HepG2 (cell line): Measurements from ENCODE around the gene RNF113A. TPM values are rescaled to one million over a fixed set of nuclear protein-coding genes. Genes with fewer than 3 reads are reported as not detected.

Experiments used
- ATAC-seq: fragments of 200-7000 bp; cut with Tn5 transposase; 3 replicates; pipeline ENCODE4 v1.9.1; 2020; ENCODE audit warnings: mild to moderate bottlenecking, moderate library complexity
- BruUV-seq: library from RNA; stranded (reverse); fragments of 400-500 nt; replicated peaks from 2 replicates; lab custom pipeline; 2021; lab: Mats Ljungman, UMichigan
- CTCF ChIA-PET: fragments of 300-600 bp; formaldehyde crosslinking; extraction: SDS; loops from one replicate; lab custom pipeline; 2021; ENCODE audit warnings: low total read pairs, inconsistent platforms, low intra/inter-chr PET ratio; lab: Yijun Ruan, JAX
- POLR2A ChIA-PET: fragments of 350-600 bp; sonication (Branson Sonifier 250); formaldehyde crosslinking; loops from one replicate; lab custom pipeline; 2020; ENCODE audit warnings: antibody characterized with exemption, inconsistent platforms; lab: Yijun Ruan, JAX
- DNase-seq: peaks from one replicate; pipeline ENCODE4 v3.0.0-alpha.2; 2015; ENCODE audit warnings: low spot score
- FAIRE-seq: peaks from 3 replicates; lab custom pipeline; 2011; peaks lifted over from hg19 to GRCh38; lab: Jason Lieb, UNC
- H2AFZ ChIP-seq: one replicate; pipeline ENCODE4 v1.6.1; 2011; ENCODE audit warnings: low read length, inconsistent platforms
- H3K27ac ChIP-seq: fragments of 300-600 bp; 3 replicates; pipeline ENCODE4 v1.8.0; 2011; ENCODE audit warnings: mixed run types, mild to moderate bottlenecking, mixed read lengths, low read length, inconsistent platforms; ENCODE audit not compliant: insufficient read depth; ENCODE audit errors: extremely low read length
- H3K27me3 ChIP-seq, 2 experiments: fragments of 200-600 bp in 1 of 2; 2 replicates in 1 of 2; 3 replicates in 1 of 2; pipeline versions ENCODE4 v1.6.0 to v1.8.0; 2011; ENCODE audit warnings: low read length in 2 of 2, mild to moderate bottlenecking in 2 of 2, moderate library complexity in 2 of 2, inconsistent platforms in 1 of 2; ENCODE audit not compliant: insufficient read depth in 2 of 2, control insufficient read depth in 1 of 2
- H3K36me3 ChIP-seq, 2 experiments: fragments of 200-600 bp in 1 of 2; replicated peaks in 1 of 2; 2 replicates in 1 of 2; 3 replicates in 1 of 2; pipeline versions ENCODE4 v1.5.1 to v1.8.0; 2011; ENCODE audit warnings: low read length in 2 of 2, inconsistent platforms in 1 of 2; ENCODE audit not compliant: insufficient read depth in 2 of 2, control insufficient read depth in 1 of 2
- H3K4me1 ChIP-seq: 2 replicates; pipeline ENCODE4 v1.5.1; 2012; ENCODE audit warnings: low read length, inconsistent platforms; ENCODE audit not compliant: insufficient read depth
- H3K4me2 ChIP-seq: 2 replicates; pipeline ENCODE4 v1.6.0; 2011; ENCODE audit warnings: low read depth, low read length, inconsistent platforms
- H3K4me3 ChIP-seq, 3 experiments: fragments of 200-600 bp in 1 of 3; sonication (generic), shearing (Covaris generic) in 1 of 3; replicated peaks in 1 of 3; 2 replicates each; pipeline ENCODE4 v1.5.1; 2011 to 2016; ENCODE audit warnings: low read length in 3 of 3, inconsistent platforms in 2 of 3, low read depth in 2 of 3, mild to moderate bottlenecking in 2 of 3, control low read depth in 1 of 3, mixed read lengths in 1 of 3; ENCODE audit not compliant: insufficient read depth in 1 of 3
- H3K79me2 ChIP-seq: one replicate; pipeline ENCODE4 v1.6.1; 2011; ENCODE audit warnings: low read length, inconsistent platforms; ENCODE audit not compliant: insufficient read depth
- H3K9ac ChIP-seq: 2 replicates; pipeline ENCODE4 v1.6.0; 2011; ENCODE audit warnings: mild to moderate bottlenecking, low read depth, low read length, inconsistent platforms; ENCODE audit not compliant: insufficient read depth
- H3K9me3 ChIP-seq: 2 replicates; pipeline ENCODE4 v1.5.1; 2012; ENCODE audit warnings: mild to moderate bottlenecking, low read length
- H4K20me1 ChIP-seq: 2 replicates; pipeline ENCODE4 v1.6.0; 2011; ENCODE audit warnings: inconsistent platforms, mild to moderate bottlenecking, low read length, moderate library complexity; ENCODE audit not compliant: insufficient read depth
- ATF1 ChIP-seq: IDR thresholded peaks from 2 replicates; pipeline ENCODE4 v1.6.1; 2016; ENCODE audit warnings: mild to moderate bottlenecking, control low read depth
- CENPT ChIP-seq: sonication (generic); formaldehyde crosslinking; IDR thresholded peaks from 2 replicates; pipeline ENCODE4 v1.8.0; 2022; ENCODE audit warnings: low read depth, mild to moderate bottlenecking, moderate library complexity, missing genetic modification reagents
- FOSL2 ChIP-seq: sonication (generic); formaldehyde crosslinking; IDR thresholded peaks from 2 replicates; pipeline ENCODE4 v1.4.0; 2020; ENCODE audit warnings: missing genetic modification reagents
- GABPA ChIP-seq, 2 experiments: IDR thresholded peaks; 2 replicates each; pipeline ENCODE4 v1.6.1; 2011 to 2016; ENCODE audit warnings: low read depth in 2 of 2, low read length in 1 of 2, missing biosample characterization in 1 of 2, missing genetic modification characterization in 1 of 2
- HDAC2 ChIP-seq: sonication (generic); formaldehyde crosslinking; IDR thresholded peaks from 2 replicates; pipeline ENCODE4 v1.4.0; 2020; ENCODE audit warnings: missing genetic modification reagents
- SRY ChIP-seq: sonication (generic); formaldehyde crosslinking; IDR thresholded peaks from 2 replicates; pipeline ENCODE4 v1.8.0; 2022; ENCODE audit warnings: mild to moderate bottlenecking, missing genetic modification reagents
- SUZ12 ChIP-seq: fragments of 150-350 bp; IDR thresholded peaks from 2 replicates; pipeline ENCODE4 v1.6.1; 2014; ENCODE audit warnings: low read depth, low read length
- ZNF101 ChIP-seq: sonication (generic); formaldehyde crosslinking; IDR thresholded peaks from 2 replicates; pipeline ENCODE4 v1.4.0; 2020; ENCODE audit warnings: mild to moderate bottlenecking, low read depth, missing genetic modification reagents, borderline replicate concordance
- ZNF296 ChIP-seq: sonication (generic); formaldehyde crosslinking; conservative IDR thresholded peaks from 2 replicates; pipeline ENCODE4 v1.5.0; 2020; ENCODE audit warnings: mild to moderate bottlenecking, missing genetic modification reagents
- ZNF788 ChIP-seq: sonication (generic); formaldehyde crosslinking; IDR thresholded peaks from 2 replicates; pipeline ENCODE4 v1.5.0; 2020; ENCODE audit warnings: mild to moderate bottlenecking, missing genetic modification reagents, borderline replicate concordance
- WGBS: methylation state at CpG from one replicate; pipeline ENCODE4 v1.1.6; 2017; ENCODE audit warnings: low lambda C conversion rate; 5-methylcytosine and 5-hydroxymethylcytosine counted together
- in situ Hi-C: cut with HindIII; loops from 2 replicates; pipeline ENCODE4 v1.10.0; 2017; ENCODE audit warnings: low pct_unique_long_range_greater_than_20kb; ENCODE audit not compliant: extremely low pct_ligation_motif_present
- intact Hi-C: fragments of 100-400 bp; cut with micrococcal nuclease; formaldehyde crosslinking; loops from one replicate; pipeline ENCODE4 v1.10.0; 2022; ENCODE audit not compliant: unreplicated experiment
- polyA plus RNA-seq, 8 experiments: library from polyadenylated mRNA; depleted of rRNA in 3 of 8; stranded (reverse) in 7 of 8; unstranded in 1 of 8; fragments of >200 nt; fragmentation: Illumina TruSeq in 4 of 8; extraction: Trizol in 4 of 8; gene quantifications; 2 replicates each; pipeline versions ENCODE4 v1.2.1 to v1.2.3, GENCODE V29; 2011 to 2016; ENCODE audit warnings: low read depth in 4 of 8, missing spikeins in 1 of 8, mixed read lengths in 1 of 8; ENCODE audit not compliant: insufficient read depth in 1 of 8
- total RNA-seq, 5 experiments: library from RNA; depleted of rRNA; stranded (reverse); fragments of >200 nt; fragmentation: Illumina TruSeq; extraction: Trizol; gene quantifications; 2 replicates each; pipeline ENCODE4 v1.2.3, GENCODE V29; 2016; ENCODE audit warnings: low read depth in 1 of 5
- TF ChIP-seq, protein P1 (sequence below): sonication (generic); formaldehyde crosslinking; IDR thresholded peaks from 2 replicates; pipeline ENCODE4 v1.4.0; 2020; ENCODE audit warnings: mild to moderate bottlenecking, missing genetic modification reagents
- TF ChIP-seq, protein P2 (sequence below): sonication (generic); formaldehyde crosslinking; IDR thresholded peaks from 2 replicates; pipeline ENCODE4 v1.8.0; 2022; ENCODE audit warnings: mild to moderate bottlenecking, missing genetic modification reagents

The RNF113A gene
- total and polyA plus RNA-seq, 2 of the 13 experiments (the other 11 are each of a cell fraction or from before 2014, with no cell fraction given) = 14.0 to 15.4 TPM

DNA sequence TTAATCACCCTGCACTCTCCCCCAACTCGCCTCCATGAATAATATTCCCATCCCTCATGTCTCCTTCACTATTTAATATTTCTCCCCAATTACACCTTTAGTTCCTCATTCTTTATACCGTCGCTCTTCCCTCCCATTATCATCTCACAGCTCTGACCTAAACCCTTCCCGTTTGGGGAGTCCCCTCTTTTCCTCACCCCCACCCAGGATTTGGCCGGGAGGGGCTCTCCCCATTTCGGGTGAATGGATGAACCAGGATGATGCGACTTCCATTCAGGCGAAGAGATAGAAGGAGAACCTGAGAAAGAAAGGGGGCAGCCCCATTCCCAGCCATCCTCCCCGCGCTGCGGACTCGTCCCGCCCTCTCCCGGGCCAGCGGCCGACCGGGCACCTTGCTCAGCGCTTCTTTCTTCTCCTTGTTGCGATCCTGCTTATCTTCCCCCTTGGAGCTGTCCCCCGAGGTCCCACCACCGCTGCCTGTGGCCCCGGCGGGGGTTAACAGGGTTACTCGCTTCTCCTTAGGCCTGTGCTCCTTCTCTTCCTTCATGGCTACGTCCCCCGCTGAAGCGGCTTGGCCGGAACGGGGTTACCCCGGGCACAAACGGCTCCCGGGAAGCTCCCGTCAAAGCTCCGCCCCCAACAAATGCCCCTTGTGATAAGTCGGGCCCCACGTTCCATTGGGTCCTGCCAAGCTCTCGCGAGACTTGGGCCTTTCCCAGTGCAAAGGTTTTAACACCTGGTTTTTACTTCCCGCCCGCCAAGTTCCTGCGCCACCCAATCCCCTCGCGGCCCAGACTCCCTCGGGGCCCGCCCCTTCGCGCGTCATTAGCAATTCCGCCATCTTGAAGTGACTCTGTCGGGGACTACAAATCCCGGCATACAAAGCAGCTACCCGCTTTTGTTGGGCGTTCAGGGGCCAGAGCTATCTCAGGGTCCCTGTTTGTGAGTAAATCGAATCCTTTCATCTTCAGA is 18.9 kb downstream of the RNF113A start, which contains the start of gene UPF3B:
TSS of gene UPF3B (minus strand) at position 582 of the 972 bp plus-strand sequence. CDS start at position 547, 35 bp downstream.
- BruUV-seq = no TSS peak
- peaks cover 14% of the 10 kb centered on the region for H3K79me2 ChIP-seq
- 1% methylated on average over 16 of the region's 54 CpGs for WGBS
- H2AFZ ChIP-seq = peak within 1 kb of the TSS; percentile 42
- no peaks in the 10 kb centered on the region for H3K27me3 ChIP-seq
- no peaks in the 10 kb centered on the region for H3K9me3 ChIP-seq
- H3K4me3 ChIP-seq = peak within 1 kb of the TSS; percentile 63 to 83 (median 80)
- intact Hi-C loops (loop anchor here (1.0 to 2.0 kb wide), 2 partner anchors 18 to 91 kb away; partner anchors contain the start of genes NDUFA1, NKAP and RNF113A), in situ Hi-C loops (no loop called here)
- H4K20me1 ChIP-seq = no peaks in the 10 kb centered on the region
- FAIRE-seq (peak; percentile 74), DNase-seq (peak; percentile 97), ATAC-seq (peak; percentile 96)
- H3K27ac ChIP-seq = peak within 1 kb of the TSS; percentile 89
- peak within 1 kb of the TSS; percentile 69 for H3K4me2 ChIP-seq
- ChIA-PET CTCF (no interaction called here), POLR2A (interaction anchor here (0.6 to 3.2 kb wide), 15 partner anchors 9 to 709 kb away, joined by 3 to 78 read pairs (median 3); partner anchors contain the start of genes NDUFA1, RNF113A, RPL39 and SEPTIN6)
- no peaks in the 10 kb centered on the region; a peak in 2 of 5 replicates for H3K36me3 ChIP-seq
- H3K9ac ChIP-seq = peak within 1 kb of the TSS; percentile 86
- H3K4me1 ChIP-seq = 0 out of 2 replicates have a peak, but pooled peaks cover 27% of the 10 kb centered on the region
- no peak for TF ChIP-seq ZNF296
- no peak for TF ChIP-seq HDAC2 (CRISPR knock-in tag)
- no peak for TF ChIP-seq CENPT (CRISPR knock-in tag)
- no peak for TF ChIP-seq GABPA (IDR thresholded peaks at IDR 0.05; ENCODE audit: low read depth, low read length)
- TF ChIP-seq GABPA (CRISPR knock-in tag; IDR thresholded peaks at IDR 0.05; ENCODE audit: low read depth) = peak; percentile 73
- TF ChIP-seq SRY (CRISPR knock-in tag) = 0 out of 2 replicates have a peak, but pooled peaks have one; percentile 27
- TF ChIP-seq SUZ12 = peak; percentile 35; the same call in 1 of the 2 replicates
- TF ChIP-seq, protein P1, sequence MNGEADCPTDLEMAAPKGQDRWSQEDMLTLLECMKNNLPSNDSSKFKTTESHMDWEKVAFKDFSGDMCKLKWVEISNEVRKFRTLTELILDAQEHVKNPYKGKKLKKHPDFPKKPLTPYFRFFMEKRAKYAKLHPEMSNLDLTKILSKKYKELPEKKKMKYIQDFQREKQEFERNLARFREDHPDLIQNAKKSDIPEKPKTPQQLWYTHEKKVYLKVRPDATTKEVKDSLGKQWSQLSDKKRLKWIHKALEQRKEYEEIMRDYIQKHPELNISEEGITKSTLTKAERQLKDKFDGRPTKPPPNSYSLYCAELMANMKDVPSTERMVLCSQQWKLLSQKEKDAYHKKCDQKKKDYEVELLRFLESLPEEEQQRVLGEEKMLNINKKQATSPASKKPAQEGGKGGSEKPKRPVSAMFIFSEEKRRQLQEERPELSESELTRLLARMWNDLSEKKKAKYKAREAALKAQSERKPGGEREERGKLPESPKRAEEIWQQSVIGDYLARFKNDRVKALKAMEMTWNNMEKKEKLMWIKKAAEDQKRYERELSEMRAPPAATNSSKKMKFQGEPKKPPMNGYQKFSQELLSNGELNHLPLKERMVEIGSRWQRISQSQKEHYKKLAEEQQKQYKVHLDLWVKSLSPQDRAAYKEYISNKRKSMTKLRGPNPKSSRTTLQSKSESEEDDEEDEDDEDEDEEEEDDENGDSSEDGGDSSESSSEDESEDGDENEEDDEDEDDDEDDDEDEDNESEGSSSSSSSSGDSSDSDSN = peak; percentile 53; the same call in 1 of the 2 replicates
- no peak for TF ChIP-seq FOSL2 (CRISPR knock-in tag)
- no peak for TF ChIP-seq ZNF101 (CRISPR knock-in tag)
- TF ChIP-seq ATF1 = peak; percentile 74
- TF ChIP-seq, protein P2, sequence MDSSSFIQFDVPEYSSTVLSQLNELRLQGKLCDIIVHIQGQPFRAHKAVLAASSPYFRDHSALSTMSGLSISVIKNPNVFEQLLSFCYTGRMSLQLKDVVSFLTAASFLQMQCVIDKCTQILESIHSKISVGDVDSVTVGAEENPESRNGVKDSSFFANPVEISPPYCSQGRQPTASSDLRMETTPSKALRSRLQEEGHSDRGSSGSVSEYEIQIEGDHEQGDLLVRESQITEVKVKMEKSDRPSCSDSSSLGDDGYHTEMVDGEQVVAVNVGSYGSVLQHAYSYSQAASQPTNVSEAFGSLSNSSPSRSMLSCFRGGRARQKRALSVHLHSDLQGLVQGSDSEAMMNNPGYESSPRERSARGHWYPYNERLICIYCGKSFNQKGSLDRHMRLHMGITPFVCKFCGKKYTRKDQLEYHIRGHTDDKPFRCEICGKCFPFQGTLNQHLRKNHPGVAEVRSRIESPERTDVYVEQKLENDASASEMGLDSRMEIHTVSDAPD (CRISPR knock-in tag) = no peak
- peak; percentile 39; the same call in 1 of the 2 replicates for TF ChIP-seq ZNF788 (CRISPR knock-in tag)
